ENCODE results near the gene ITPRIPL2.
A peak's percentile ranks its signal among the peaks of the same experiment; 100 is the strongest.

Gene ITPRIPL2

GRCh38 chr16:19113577-19114358, at the start of gene ITPRIPL2:
TSS of gene ITPRIPL2 (plus strand) at chr16:19113964. CDS start at chr16:19114462, 498 bp downstream.
- peak; percentile 64 for TF ChIP-seq POLR2A (IDR thresholded peaks at IDR 0.05; ENCODE audit: low read depth, low read length)
- DNase-seq (ENCODE audit: insufficient read length, low spot score): no peak
- FAIRE-seq: no peak

GRCh38 chr16:19066988-19067348, 46.8 kb upstream of the ITPRIPL2 start:
- no peak for TF ChIP-seq POLR2A (IDR thresholded peaks at IDR 0.05; ENCODE audit: low read depth, low read length)
- FAIRE-seq: no peak

GRCh38 chr16:19067349-19068236, 46.2 kb upstream of the ITPRIPL2 start, which contains the start of gene COQ7:
TSS of gene COQ7 (plus strand) at chr16:19067614. CDS start at chr16:19067665, 51 bp downstream.
- TF ChIP-seq POLR2A (IDR thresholded peaks at IDR 0.05; ENCODE audit: low read depth, low read length): peak; percentile 35; the same call in 1 of the 2 replicates
- DNase-seq (ENCODE audit: insufficient read length, low spot score) (peak; percentile 92), FAIRE-seq (peak; percentile 95)

More at GRCh38 chr16:19066988-19067348, 46.8 kb upstream of the ITPRIPL2 start:
- no peak for DNase-seq (ENCODE audit: insufficient read length, low spot score)

- FAIRE-seq (no peak), DNase-seq (ENCODE audit: insufficient read length, low spot score) (no peak)
- no peak for TF ChIP-seq POLR2A (IDR thresholded peaks at IDR 0.05; ENCODE audit: low read depth, low read length)
Measured at GRCh38 chr16:19068237-19068815, 45.4 kb upstream of the ITPRIPL2 start.

- TF ChIP-seq POLR2A (IDR thresholded peaks at IDR 0.05; ENCODE audit: low read depth, low read length): no peak
- DNase-seq (ENCODE audit: insufficient read length, low spot score) (no peak), FAIRE-seq (no peak)
Measured at GRCh38 chr16:19071811-19072777, 41.7 kb upstream of the ITPRIPL2 start.

GRCh38 chr16:19073344-19073743, 40.4 kb upstream of the ITPRIPL2 start:
- DNase-seq (ENCODE audit: insufficient read length, low spot score): no peak
- TF ChIP-seq POLR2A (IDR thresholded peaks at IDR 0.05; ENCODE audit: low read depth, low read length): no peak
- no peak for FAIRE-seq

GRCh38 chr16:19073863-19074262, 39.9 kb upstream of the ITPRIPL2 start:
- DNase-seq (ENCODE audit: insufficient read length, low spot score) (no peak), FAIRE-seq (no peak)
- no peak for TF ChIP-seq POLR2A (IDR thresholded peaks at IDR 0.05; ENCODE audit: low read depth, low read length)

- DNase-seq (ENCODE audit: insufficient read length, low spot score): no peak
- FAIRE-seq: no peak
- no peak for TF ChIP-seq POLR2A (IDR thresholded peaks at IDR 0.05; ENCODE audit: low read depth, low read length)
Measured at GRCh38 chr16:19075511-19075910, 38.3 kb upstream of the ITPRIPL2 start.

GRCh38 chr16:19077879-19078278, 35.9 kb upstream of the ITPRIPL2 start:
- no peak for DNase-seq (ENCODE audit: insufficient read length, low spot score)
- FAIRE-seq: no peak
- no peak for TF ChIP-seq POLR2A (IDR thresholded peaks at IDR 0.05; ENCODE audit: low read depth, low read length)

- no peak for TF ChIP-seq POLR2A (IDR thresholded peaks at IDR 0.05; ENCODE audit: low read depth, low read length)
- no peak for DNase-seq (ENCODE audit: insufficient read length, low spot score)
- no peak for FAIRE-seq
Measured at GRCh38 chr16:19083670-19084069, 30.1 kb upstream of the ITPRIPL2 start.

GRCh38 chr16:19084139-19084538, 29.6 kb upstream of the ITPRIPL2 start:
- FAIRE-seq (no peak), DNase-seq (ENCODE audit: insufficient read length, low spot score) (no peak)
- no peak for TF ChIP-seq POLR2A (IDR thresholded peaks at IDR 0.05; ENCODE audit: low read depth, low read length)

GRCh38 chr16:19084879-19085278, 28.9 kb upstream of the ITPRIPL2 start:
- TF ChIP-seq POLR2A (IDR thresholded peaks at IDR 0.05; ENCODE audit: low read depth, low read length): no peak
- no peak for DNase-seq (ENCODE audit: insufficient read length, low spot score)
- FAIRE-seq: no peak

- no peak for DNase-seq (ENCODE audit: insufficient read length, low spot score)
- no peak for TF ChIP-seq POLR2A (IDR thresholded peaks at IDR 0.05; ENCODE audit: low read depth, low read length)
- no peak for FAIRE-seq
Measured at GRCh38 chr16:19085679-19086200, 28.0 kb upstream of the ITPRIPL2 start.

Measured in H54 (cell line).